CD4-positive, alpha-beta T cell (primary cell): Measurements from ENCODE around the gene CCSER1. TPM values are rescaled to one million over a fixed set of nuclear protein-coding genes. Genes with fewer than 3 reads are reported as not detected.

Experiments
- ATAC-seq: fragments of 200-7000 bp; cut with Tn5 transposase; one replicate; pipeline ENCODE4 v1.10.0; 2022; ENCODE audit warnings: mild to moderate bottlenecking; ENCODE audit not compliant: poor library complexity
- CTCF ChIA-PET: fragments of 350-600 bp; sonication (Branson Sonifier 250); formaldehyde crosslinking; loops from one replicate; lab custom pipeline; 2021; ENCODE audit warnings: antibody characterized with exemption, inconsistent platforms; lab: Charles Lee
- POLR2A ChIA-PET: fragments of 350-600 bp; sonication (Branson Sonifier 250); formaldehyde crosslinking; loops from one replicate; lab custom pipeline; 2021; ENCODE audit warnings: antibody characterized with exemption, inconsistent platforms; lab: Charles Lee
- DNase-seq, 14 experiments: peaks; one replicate each; pipeline ENCODE4 v3.0.0-alpha.2; 2013 to 2020; ENCODE audit warnings: mixed read lengths in 2 of 14
- H3K27ac ChIP-seq, 2 donors: one replicate each; pipeline versions ENCODE4 v1.5.1 to v1.7.0; 2013; ENCODE audit warnings: low read length in 2 of 2, low read depth in 1 of 2, mild to moderate bottlenecking in 1 of 2
- H3K27me3 ChIP-seq, 2 experiments: 1 replicate in 1 of 2; 2 replicates in 1 of 2; pipeline versions ENCODE4 v1.6.1 to v1.7.0; 2013; ENCODE audit warnings: low read length in 2 of 2, control low read depth in 1 of 2, mild to moderate bottlenecking in 1 of 2, moderate library complexity in 1 of 2; ENCODE audit not compliant: insufficient read depth in 2 of 2, control insufficient read depth in 1 of 2
- H3K36me3 ChIP-seq: one replicate; pipeline ENCODE4 v1.6.1; 2013; ENCODE audit warnings: low read length, control low read depth; ENCODE audit not compliant: insufficient read depth
- H3K4me1 ChIP-seq: one replicate; pipeline ENCODE4 v1.6.1; 2013; ENCODE audit warnings: low read length, control low read depth; ENCODE audit not compliant: insufficient read depth
- H3K4me3 ChIP-seq: one replicate; pipeline ENCODE4 v1.5.1; 2013; ENCODE audit warnings: mild to moderate bottlenecking, low read length, moderate library complexity
- H3K9me3 ChIP-seq, 2 experiments: 1 replicate in 1 of 2; 2 replicates in 1 of 2; pipeline versions ENCODE4 v1.6.1 to v1.7.0; 2013; ENCODE audit warnings: low read length in 2 of 2, mild to moderate bottlenecking in 2 of 2, control low read depth in 1 of 2, moderate library complexity in 1 of 2; ENCODE audit not compliant: control insufficient read depth in 1 of 2, insufficient read depth in 1 of 2
- H3K27ac Mint-ChIP-seq: one replicate; pipeline ENCODE4 v1.8.0; 2020; ENCODE audit warnings: mixed read lengths
- H3K27me3 Mint-ChIP-seq: one replicate; pipeline ENCODE4 v1.8.0; 2021; ENCODE audit warnings: mixed read lengths
- H3K36me3 Mint-ChIP-seq: one replicate; pipeline ENCODE4 v1.8.0; 2021; ENCODE audit warnings: low read depth, mixed read lengths
- H3K4me1 Mint-ChIP-seq: one replicate; pipeline ENCODE4 v1.8.0; 2021; ENCODE audit warnings: low read depth, mixed read lengths
- H3K4me3 Mint-ChIP-seq: one replicate; pipeline ENCODE4 v1.8.0; 2020; ENCODE audit warnings: mild to moderate bottlenecking, mixed read lengths
- H3K9me3 Mint-ChIP-seq: one replicate; pipeline ENCODE4 v1.8.0; 2020; ENCODE audit warnings: mixed read lengths
- intact Hi-C, 2 experiments: fragments of 100-400 bp; cut with DNase I in 1 of 2; cut with micrococcal nuclease in 1 of 2; formaldehyde crosslinking; loops; one replicate each; pipeline versions ENCODE4 v1.15.1 to v1.9.0; 2023 to 2025; cut with DNase I, micrococcal nuclease
- total RNA-seq, 174 experiments: library from RNA in 2 of 174; stranded (reverse) in 2 of 174; gene quantifications; one replicate each; pipeline ENCODE4 v1.2.3 and lab custom pipeline; 2021 to 2026
- TF ChIP-seq, protein P1 (sequence below): fragments of 200-600 bp; IDR thresholded peaks from one replicate; pipeline ENCODE4 v1.8.0; 2022; ENCODE audit warnings: antibody characterized with exemption, mild to moderate bottlenecking

The CCSER1 gene
- total RNA-seq, 2 experiments from 2014 or later, result 0.36 to 0.71 TPM

DNA sequence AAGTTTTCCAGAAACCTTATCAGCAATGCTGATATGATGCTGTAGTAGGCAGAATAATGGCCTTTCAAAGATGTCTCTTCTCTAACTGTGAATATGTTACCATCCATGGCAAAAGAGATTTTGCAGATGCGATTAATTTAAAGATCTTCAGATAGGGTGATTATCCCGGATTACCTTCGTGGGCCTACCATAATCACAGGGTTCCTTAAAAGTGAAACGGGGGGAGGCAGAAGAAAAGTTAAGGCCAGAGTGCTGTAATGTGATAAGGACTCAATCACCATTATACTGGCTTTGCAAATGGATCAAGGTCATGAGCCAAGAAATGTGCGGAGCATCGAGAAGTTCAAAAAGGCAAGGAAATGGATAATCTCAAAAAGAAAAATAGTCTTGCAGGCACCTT, 459.6 kb downstream of the CCSER1 start:
- Histone ChIP-seq H3K9me3 (no peaks in the 10 kb centered on the region), H3K27me3 (no peaks in the 10 kb centered on the region), H3K36me3 (no peaks in the 10 kb centered on the region), H3K4me1 (no peaks in the 10 kb centered on the region), H3K4me3 (no peak overlapping the region), H3K27ac (no peak overlapping the region)
- intact Hi-C loops, result no loop called here
- no peak for ATAC-seq
- no peak overlapping the region for H3K4me3 Mint-ChIP-seq
- POLR2A ChIA-PET, result no interaction called here
- peaks cover 7% of the 10 kb centered on the region for H3K9me3 Mint-ChIP-seq
- no peak for DNase-seq
- no peaks in the 10 kb centered on the region for H3K4me1 Mint-ChIP-seq
- H3K27ac Mint-ChIP-seq, result no peak overlapping the region
- CTCF ChIA-PET, result no interaction called here
- no peaks in the 10 kb centered on the region for H3K36me3 Mint-ChIP-seq
- H3K27me3 Mint-ChIP-seq, result no peaks in the 10 kb centered on the region
- TF ChIP-seq, protein P1, sequence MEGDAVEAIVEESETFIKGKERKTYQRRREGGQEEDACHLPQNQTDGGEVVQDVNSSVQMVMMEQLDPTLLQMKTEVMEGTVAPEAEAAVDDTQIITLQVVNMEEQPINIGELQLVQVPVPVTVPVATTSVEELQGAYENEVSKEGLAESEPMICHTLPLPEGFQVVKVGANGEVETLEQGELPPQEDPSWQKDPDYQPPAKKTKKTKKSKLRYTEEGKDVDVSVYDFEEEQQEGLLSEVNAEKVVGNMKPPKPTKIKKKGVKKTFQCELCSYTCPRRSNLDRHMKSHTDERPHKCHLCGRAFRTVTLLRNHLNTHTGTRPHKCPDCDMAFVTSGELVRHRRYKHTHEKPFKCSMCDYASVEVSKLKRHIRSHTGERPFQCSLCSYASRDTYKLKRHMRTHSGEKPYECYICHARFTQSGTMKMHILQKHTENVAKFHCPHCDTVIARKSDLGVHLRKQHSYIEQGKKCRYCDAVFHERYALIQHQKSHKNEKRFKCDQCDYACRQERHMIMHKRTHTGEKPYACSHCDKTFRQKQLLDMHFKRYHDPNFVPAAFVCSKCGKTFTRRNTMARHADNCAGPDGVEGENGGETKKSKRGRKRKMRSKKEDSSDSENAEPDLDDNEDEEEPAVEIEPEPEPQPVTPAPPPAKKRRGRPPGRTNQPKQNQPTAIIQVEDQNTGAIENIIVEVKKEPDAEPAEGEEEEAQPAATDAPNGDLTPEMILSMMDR, result no peak

DNA sequence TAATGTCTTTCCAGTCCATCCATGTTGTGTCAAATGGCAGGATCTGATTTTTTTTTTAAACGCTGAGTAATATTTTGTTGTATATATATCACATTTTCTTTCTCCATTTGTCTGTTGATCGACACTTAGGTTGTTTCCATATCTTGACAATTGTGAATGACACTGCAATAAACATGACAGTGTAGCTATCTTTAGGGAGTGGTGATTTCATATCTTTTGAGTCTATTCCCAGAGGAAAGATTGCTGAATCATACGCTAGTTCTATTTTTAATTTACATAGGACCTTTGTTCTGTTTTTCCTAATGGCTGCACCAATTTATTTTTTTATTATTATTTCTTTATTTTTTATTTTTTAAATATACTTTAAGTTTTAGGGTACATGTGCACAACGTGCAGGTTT, 470.7 kb downstream of the CCSER1 start:
- DNase-seq (no peak), ATAC-seq (no peak)
- Histone ChIP-seq H3K36me3 (no peaks in the 10 kb centered on the region), H3K4me3 (no peak overlapping the region), H3K9me3 (no peaks in the 10 kb centered on the region), H3K27ac (no peak overlapping the region), H3K4me1 (no peaks in the 10 kb centered on the region), H3K27me3 (no peaks in the 10 kb centered on the region)
- ChIA-PET POLR2A (no interaction called here), CTCF (no interaction called here)
- intact Hi-C loops, result no loop called here
- no peaks in the 10 kb centered on the region for H3K27me3 Mint-ChIP-seq
- no peaks in the 10 kb centered on the region for H3K4me1 Mint-ChIP-seq
- H3K27ac Mint-ChIP-seq, result no peak overlapping the region
- TF ChIP-seq, protein P1, result no peak
- no peaks in the 10 kb centered on the region for H3K36me3 Mint-ChIP-seq
- no peak overlapping the region for H3K4me3 Mint-ChIP-seq
- peaks cover 3% of the 10 kb centered on the region for H3K9me3 Mint-ChIP-seq

DNA sequence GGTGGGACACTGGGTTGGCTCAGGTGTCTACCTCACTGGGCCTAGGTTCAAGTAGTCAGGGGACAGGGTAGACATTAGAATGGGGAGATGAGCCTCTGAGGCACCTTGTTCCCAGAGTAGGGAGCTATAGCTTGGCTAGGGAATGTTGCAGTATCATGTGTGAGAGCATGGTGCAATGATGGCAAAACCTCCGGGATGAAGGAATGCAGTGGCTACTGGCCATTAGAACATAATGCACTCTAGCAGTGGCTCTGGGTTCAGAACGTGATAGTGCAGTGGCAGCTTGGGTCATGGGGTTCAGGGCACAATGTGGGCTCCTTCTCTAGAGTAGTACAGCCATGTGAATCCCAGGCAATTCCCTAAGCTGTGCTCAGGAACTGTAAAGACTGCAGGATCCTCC, 471.5 kb downstream of the CCSER1 start:
- no peak overlapping the region for H3K27ac ChIP-seq
- Mint-ChIP-seq H3K27me3 (no peaks in the 10 kb centered on the region), H3K4me3 (no peak overlapping the region), H3K9me3 (peaks cover 3% of the 10 kb centered on the region), H3K36me3 (no peaks in the 10 kb centered on the region), H3K27ac (no peak overlapping the region), H3K4me1 (no peaks in the 10 kb centered on the region)
- TF ChIP-seq, protein P1, result no peak
- no peaks in the 10 kb centered on the region for H3K36me3 ChIP-seq
- H3K9me3 ChIP-seq, result no peaks in the 10 kb centered on the region
- ChIA-PET CTCF (no interaction called here), POLR2A (no interaction called here)
- no peak for DNase-seq
- no peak overlapping the region for H3K4me3 ChIP-seq
- no peaks in the 10 kb centered on the region for H3K4me1 ChIP-seq
- no peak for ATAC-seq
- no peaks in the 10 kb centered on the region for H3K27me3 ChIP-seq
- intact Hi-C loops, result no loop called here
